GM12875 (cell line): ENCODE data around the gene IP6K1.
A peak's percentile ranks its signal among the peaks of the same experiment; 100 is the strongest.

Experiments
- H3K4me3 ChIP-seq: one replicate; pipeline ENCODE4 v1.5.1; 2011; ENCODE audit warnings: low read depth, low read length, control low read depth
- TF ChIP-seq, protein P1 (sequence below): IDR thresholded peaks from 2 replicates; pipeline ENCODE4 v1.5.1; 2011; ENCODE audit warnings: low read depth, mild to moderate bottlenecking, control low read depth, inconsistent platforms, low read length, moderate library complexity, borderline replicate concordance; ENCODE audit not compliant: insufficient read depth

Gene IP6K1

GRCh38 chr3:49683162-49683561, 103.2 kb downstream of the IP6K1 start:
- TF ChIP-seq, protein P1, sequence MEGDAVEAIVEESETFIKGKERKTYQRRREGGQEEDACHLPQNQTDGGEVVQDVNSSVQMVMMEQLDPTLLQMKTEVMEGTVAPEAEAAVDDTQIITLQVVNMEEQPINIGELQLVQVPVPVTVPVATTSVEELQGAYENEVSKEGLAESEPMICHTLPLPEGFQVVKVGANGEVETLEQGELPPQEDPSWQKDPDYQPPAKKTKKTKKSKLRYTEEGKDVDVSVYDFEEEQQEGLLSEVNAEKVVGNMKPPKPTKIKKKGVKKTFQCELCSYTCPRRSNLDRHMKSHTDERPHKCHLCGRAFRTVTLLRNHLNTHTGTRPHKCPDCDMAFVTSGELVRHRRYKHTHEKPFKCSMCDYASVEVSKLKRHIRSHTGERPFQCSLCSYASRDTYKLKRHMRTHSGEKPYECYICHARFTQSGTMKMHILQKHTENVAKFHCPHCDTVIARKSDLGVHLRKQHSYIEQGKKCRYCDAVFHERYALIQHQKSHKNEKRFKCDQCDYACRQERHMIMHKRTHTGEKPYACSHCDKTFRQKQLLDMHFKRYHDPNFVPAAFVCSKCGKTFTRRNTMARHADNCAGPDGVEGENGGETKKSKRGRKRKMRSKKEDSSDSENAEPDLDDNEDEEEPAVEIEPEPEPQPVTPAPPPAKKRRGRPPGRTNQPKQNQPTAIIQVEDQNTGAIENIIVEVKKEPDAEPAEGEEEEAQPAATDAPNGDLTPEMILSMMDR = no peak

DNA sequence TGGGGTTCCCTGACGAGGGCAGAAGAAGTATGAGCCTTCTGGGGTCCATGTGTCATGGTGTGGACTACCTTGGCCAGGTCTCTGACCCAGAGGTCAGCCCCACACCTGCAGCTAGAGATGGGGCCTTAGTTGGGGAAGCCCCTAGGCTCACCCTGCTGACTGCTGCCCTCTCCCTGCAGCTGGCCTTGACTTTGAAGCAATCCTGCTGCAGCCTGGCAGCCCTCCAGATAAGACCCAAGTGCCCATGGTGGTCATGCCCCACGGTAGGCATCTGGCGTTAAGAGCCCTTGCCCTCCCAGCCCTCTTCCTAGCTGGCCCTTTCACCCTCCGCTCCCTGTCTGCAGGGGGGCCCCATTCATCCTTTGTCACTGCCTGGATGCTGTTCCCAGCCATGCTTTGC, 104.8 kb downstream of the IP6K1 start:
- no peak overlapping the region for H3K4me3 ChIP-seq
- TF ChIP-seq, protein P1 = no peak

More at GRCh38 chr3:49683162-49683561, 103.2 kb downstream of the IP6K1 start:
- H3K4me3 ChIP-seq = no peak overlapping the region

DNA sequence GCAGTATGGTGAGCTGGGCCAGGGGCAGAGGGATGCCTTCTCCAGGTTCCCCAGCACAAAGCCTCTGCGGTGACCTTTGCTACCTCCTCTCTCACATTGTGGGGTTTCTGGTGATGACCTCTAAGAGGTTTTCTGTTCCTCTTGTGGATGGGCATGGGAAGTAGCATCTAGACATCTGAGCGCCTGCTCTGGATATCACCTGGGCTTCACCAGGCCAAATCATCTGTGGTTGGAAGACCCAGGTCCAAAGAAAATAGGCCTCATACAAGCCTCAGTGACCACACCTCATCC, 105.2 kb downstream of the IP6K1 start:
- TF ChIP-seq, protein P1 = no peak
- no peak overlapping the region for H3K4me3 ChIP-seq

- TF ChIP-seq, protein P1 = no peak
- no peak overlapping the region for H3K4me3 ChIP-seq
Observed at GRCh38 chr3:49680493-49681231, 105.7 kb downstream of the IP6K1 start.

DNA sequence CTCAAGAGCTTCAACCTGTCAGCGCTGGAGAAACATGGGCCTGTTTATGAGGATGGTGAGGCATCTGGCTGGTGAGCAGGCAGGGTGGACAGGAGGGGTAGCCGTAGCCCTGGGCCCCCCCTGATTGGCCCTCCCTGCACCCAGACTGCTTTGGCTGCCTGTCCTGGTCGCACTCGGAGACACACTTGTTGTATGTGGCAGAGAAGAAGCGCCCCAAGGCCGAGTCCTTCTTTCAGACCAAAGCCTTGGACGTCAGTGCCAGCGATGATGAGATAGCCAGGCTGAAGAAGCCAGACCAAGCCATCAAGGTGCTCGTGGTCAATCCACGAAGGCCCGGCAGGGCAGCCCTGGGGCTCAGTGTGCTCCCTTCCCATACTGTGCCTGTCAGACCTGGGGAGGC, 110.4 kb downstream of the IP6K1 start:
- TF ChIP-seq, protein P1 = no peak
- H3K4me3 ChIP-seq = no peak overlapping the region

DNA sequence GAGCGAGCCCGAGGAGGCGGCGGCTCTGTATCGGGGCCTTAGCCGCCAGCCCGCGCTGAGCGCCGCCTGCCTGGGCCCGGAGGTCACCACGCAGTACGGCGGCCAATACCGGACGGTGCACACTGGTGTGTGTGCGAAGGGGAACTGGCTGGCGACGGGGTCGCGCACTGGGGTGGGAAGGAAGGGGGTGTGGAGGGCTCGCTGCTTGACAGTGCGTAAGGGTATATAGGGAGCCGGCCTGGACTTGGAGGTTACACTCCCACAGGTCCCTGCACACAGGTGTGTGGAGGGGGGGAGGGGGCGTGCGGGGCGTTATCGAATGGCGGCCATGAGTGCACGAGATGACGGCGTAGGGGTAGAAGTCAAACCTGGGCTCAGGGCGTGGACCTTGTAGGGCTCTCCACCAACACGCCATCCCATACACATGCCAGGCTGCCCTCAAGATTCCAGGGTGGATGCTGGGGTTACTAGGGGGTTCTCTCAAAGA, 111.8 kb downstream of the IP6K1 start:
- TF ChIP-seq, protein P1 = no peak
- peak overlapping the region; percentile 83 for H3K4me3 ChIP-seq
